PFSK-1 (cell line): ENCODE results near the gene NAB1.

Source experiments
- FOXP2 ChIP-seq: optimal IDR thresholded peaks from 2 replicates; pipeline ENCODE3; 2011; ENCODE audit warnings: borderline replicate concordance, control low read depth, inconsistent platforms; ENCODE audit not compliant: insufficient read depth; ENCODE audit errors: extremely low read length, extremely low read depth
- POLR2AphosphoS5 ChIP-seq: IDR thresholded peaks from 2 replicates; pipeline ENCODE4 v1.6.1; 2012; ENCODE audit warnings: low read depth, mild to moderate bottlenecking, control low read depth, low read length, moderate library complexity
- REST ChIP-seq, 2 experiments: IDR thresholded peaks; 2 replicates each; pipeline versions ENCODE4 v1.6.1 to v1.8.0; 2011 to 2012; ENCODE audit warnings: low read depth in 2 of 2, low read length in 2 of 2, control low read depth in 1 of 2, inconsistent platforms in 1 of 2, mild to moderate bottlenecking in 1 of 2, moderate library complexity in 1 of 2; ENCODE audit not compliant: insufficient read depth in 1 of 2
- SIN3A ChIP-seq: IDR thresholded peaks from 2 replicates; pipeline ENCODE4 v1.6.1; 2012; ENCODE audit warnings: mild to moderate bottlenecking, low read length, moderate library complexity, borderline replicate concordance; ENCODE audit not compliant: insufficient read depth
- TAF1 ChIP-seq: IDR thresholded peaks from 2 replicates; pipeline ENCODE4 v1.6.1; 2012; ENCODE audit warnings: low read length, control low read depth, borderline replicate concordance; ENCODE audit not compliant: insufficient read depth

The NAB1 gene

GRCh38 chr2:190722835-190723234, 74.0 kb downstream of the NAB1 start:
- TF ChIP-seq TAF1 (no peak), FOXP2 (no peak), POLR2AphosphoS5 (no peak), SIN3A (no peak), REST (IDR thresholded peaks at IDR 0.05; ENCODE audit: insufficient read depth in 1 of 2, low read depth in 2 of 2, low read length in 2 of 2) (no peak)

- no peak for TF ChIP-seq FOXP2
These were observed 74.7 kb downstream of the NAB1 start for GRCh38 chr2:190723397-190724090.

GRCh38 chr2:190726255-190726654, 77.4 kb downstream of the NAB1 start:
- no peak for TF ChIP-seq FOXP2
- no peak for TF ChIP-seq REST (IDR thresholded peaks at IDR 0.05; ENCODE audit: insufficient read depth in 1 of 2, low read depth in 2 of 2, low read length in 2 of 2)
- TF ChIP-seq POLR2AphosphoS5: no peak

GRCh38 chr2:190736355-190736754, 87.5 kb downstream of the NAB1 start:
- TF ChIP-seq POLR2AphosphoS5 (no peak), REST (IDR thresholded peaks at IDR 0.05; ENCODE audit: insufficient read depth in 1 of 2, low read depth in 2 of 2, low read length in 2 of 2) (no peak), SIN3A (no peak)

- TF ChIP-seq TAF1: no peak
- no peak for TF ChIP-seq POLR2AphosphoS5
- no peak for TF ChIP-seq FOXP2
- no peak for TF ChIP-seq SIN3A
- no peak for TF ChIP-seq REST (IDR thresholded peaks at IDR 0.05; ENCODE audit: insufficient read depth in 1 of 2, low read depth in 2 of 2, low read length in 2 of 2)
These were observed 91.6 kb downstream of the NAB1 start for GRCh38 chr2:190740449-190740848.
